IMR-90 (cell line): ENCODE measurements around the gene PROK2.

Experiments
- BHLHE40 ChIP-seq: fragments of 150-350 bp; IDR thresholded peaks from 2 replicates; pipeline ENCODE4 v1.6.1; 2016; ENCODE audit warnings: mild to moderate bottlenecking, low read depth, low read length
- CHD1 ChIP-seq: IDR thresholded peaks from 2 replicates; pipeline ENCODE4 v1.6.1; 2012; ENCODE audit warnings: low read depth, low read length, improper control_type of control experiment
- CTCF ChIP-seq: conservative IDR thresholded peaks from 2 replicates; pipeline ENCODE4 v1.5.1; 2012; ENCODE audit warnings: mild to moderate bottlenecking, low read depth, low read length, improper control_type of control experiment
- MAFK ChIP-seq: IDR thresholded peaks from 2 replicates; pipeline ENCODE4 v1.6.1; 2012; ENCODE audit warnings: low read depth, low read length, improper control_type of control experiment
- POLR2A ChIP-seq: IDR thresholded peaks from 2 replicates; pipeline ENCODE4 v1.6.1; 2012; ENCODE audit warnings: mild to moderate bottlenecking, low read depth, low read length
- RAD21 ChIP-seq: IDR thresholded peaks from 2 replicates; pipeline ENCODE4 v1.6.1; 2012; ENCODE audit warnings: low read length, improper control_type of control experiment
- RFX5 ChIP-seq: IDR thresholded peaks from 2 replicates; pipeline ENCODE4 v1.8.0; 2012; ENCODE audit warnings: low read depth, mild to moderate bottlenecking, low read length, moderate library complexity
- SMC3 ChIP-seq: fragments of 150-350 bp; IDR thresholded peaks from 2 replicates; pipeline ENCODE4 v1.6.1; 2016; ENCODE audit warnings: low read depth, mild to moderate bottlenecking, antibody characterized with exemption, low read length, moderate library complexity

GRCh38 chr3:71797455-71797854, 12.5 kb upstream of the PROK2 start:
- TF ChIP-seq RAD21 = no peak
- TF ChIP-seq CTCF = no peak
- no peak for TF ChIP-seq POLR2A
- TF ChIP-seq MAFK = no peak
- TF ChIP-seq SMC3 = no peak
- TF ChIP-seq BHLHE40 = no peak
- TF ChIP-seq CHD1 = no peak
- no peak for TF ChIP-seq RFX5
